Neutrophil (primary cell): ENCODE measurements around the gene LRRC63.

ENCODE experiments used
- H3K27ac ChIP-seq: fragments of 200-600 bp; sonication (generic); 2 replicates; pipeline ENCODE4 v1.5.1; 2016; ENCODE audit warnings: mild to moderate bottlenecking, moderate library complexity
- H3K27me3 ChIP-seq: fragments of 200-600 bp; sonication (generic); 2 replicates; pipeline ENCODE4 v1.6.0; 2016; ENCODE audit warnings: mild to moderate bottlenecking
- H3K36me3 ChIP-seq: fragments of 200-600 bp; sonication (generic); 2 replicates; pipeline ENCODE4 v1.5.1; 2017
- H3K4me1 ChIP-seq, 2 experiments: fragments of 200-600 bp in 1 of 2; sonication (generic) in 1 of 2; 1 replicate in 1 of 2; 2 replicates in 1 of 2; pipeline versions ENCODE4 v1.5.1 to v1.6.1; 2013 to 2016; ENCODE audit warnings: low read depth in 1 of 2, low read length in 1 of 2, mild to moderate bottlenecking in 1 of 2, moderate library complexity in 1 of 2; ENCODE audit not compliant: control insufficient read depth in 1 of 2, insufficient read depth in 1 of 2
- H3K4me3 ChIP-seq, 2 experiments: fragments of 200-600 bp in 1 of 2; sonication (generic) in 1 of 2; 1 replicate in 1 of 2; 2 replicates in 1 of 2; pipeline ENCODE4 v1.5.1; 2013 to 2016; ENCODE audit warnings: low read depth in 1 of 2, low read length in 1 of 2, mild to moderate bottlenecking in 1 of 2, moderate library complexity in 1 of 2
- H3K9me3 ChIP-seq: fragments of 200-600 bp; sonication (generic); 2 replicates; pipeline ENCODE4 v1.5.1; 2016
- TF ChIP-seq, protein P1 (sequence below): fragments of 200-600 bp; sonication (generic); IDR thresholded peaks from 2 replicates; pipeline ENCODE4 v1.5.1; 2016; ENCODE audit warnings: antibody characterized with exemption

Gene LRRC63

GRCh38 chr13:46304546-46304945 lies 92.8 kb downstream of the LRRC63 start:
- Histone ChIP-seq H3K27ac (no peak overlapping the region), H3K27me3 (no peaks in the 10 kb centered on the region), H3K4me3 (no peak overlapping the region), H3K36me3 (no peaks in the 10 kb centered on the region), H3K9me3 (no peaks in the 10 kb centered on the region), H3K4me1 (peaks cover 10% of the 10 kb centered on the region in 2 experiments)
- TF ChIP-seq, protein P1, sequence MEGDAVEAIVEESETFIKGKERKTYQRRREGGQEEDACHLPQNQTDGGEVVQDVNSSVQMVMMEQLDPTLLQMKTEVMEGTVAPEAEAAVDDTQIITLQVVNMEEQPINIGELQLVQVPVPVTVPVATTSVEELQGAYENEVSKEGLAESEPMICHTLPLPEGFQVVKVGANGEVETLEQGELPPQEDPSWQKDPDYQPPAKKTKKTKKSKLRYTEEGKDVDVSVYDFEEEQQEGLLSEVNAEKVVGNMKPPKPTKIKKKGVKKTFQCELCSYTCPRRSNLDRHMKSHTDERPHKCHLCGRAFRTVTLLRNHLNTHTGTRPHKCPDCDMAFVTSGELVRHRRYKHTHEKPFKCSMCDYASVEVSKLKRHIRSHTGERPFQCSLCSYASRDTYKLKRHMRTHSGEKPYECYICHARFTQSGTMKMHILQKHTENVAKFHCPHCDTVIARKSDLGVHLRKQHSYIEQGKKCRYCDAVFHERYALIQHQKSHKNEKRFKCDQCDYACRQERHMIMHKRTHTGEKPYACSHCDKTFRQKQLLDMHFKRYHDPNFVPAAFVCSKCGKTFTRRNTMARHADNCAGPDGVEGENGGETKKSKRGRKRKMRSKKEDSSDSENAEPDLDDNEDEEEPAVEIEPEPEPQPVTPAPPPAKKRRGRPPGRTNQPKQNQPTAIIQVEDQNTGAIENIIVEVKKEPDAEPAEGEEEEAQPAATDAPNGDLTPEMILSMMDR, result no peak

DNA sequence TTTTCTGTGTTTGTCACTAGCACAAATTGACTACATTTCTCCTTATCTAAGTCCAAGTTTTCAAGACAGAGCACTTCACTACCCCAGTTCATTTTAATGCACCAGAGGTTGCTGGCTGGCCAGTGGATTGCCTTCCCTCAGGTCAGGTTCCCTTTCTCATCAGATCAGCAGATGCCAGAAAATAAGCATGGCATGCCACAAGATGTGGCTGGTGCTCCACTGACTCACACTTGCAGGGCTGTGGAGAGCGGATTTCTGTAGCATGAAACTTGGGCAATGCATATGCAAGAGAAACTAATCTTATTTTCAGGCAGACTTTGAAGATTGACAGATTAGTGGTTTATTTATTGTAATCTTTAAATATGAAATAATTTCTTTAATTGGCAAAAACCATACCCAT lies 95.8 kb downstream of the LRRC63 start:
- Histone ChIP-seq H3K9me3 (no peaks in the 10 kb centered on the region), H3K36me3 (no peaks in the 10 kb centered on the region), H3K27me3 (no peaks in the 10 kb centered on the region), H3K4me3 (no peak overlapping the region), H3K4me1 (peaks cover 10 to 13% of the 10 kb centered on the region in 2 experiments), H3K27ac (no peak overlapping the region)
- TF ChIP-seq, protein P1, result no peak

- Histone ChIP-seq H3K4me1 (peaks cover 19 to 22% of the 10 kb centered on the region in 2 experiments), H3K27ac (no peak overlapping the region), H3K9me3 (no peaks in the 10 kb centered on the region), H3K36me3 (no peaks in the 10 kb centered on the region), H3K27me3 (no peaks in the 10 kb centered on the region), H3K4me3 (no peak overlapping the region)
- TF ChIP-seq, protein P1, result no peak
Observed at GRCh38 chr13:46310066-46310465, 98.3 kb downstream of the LRRC63 start.

DNA sequence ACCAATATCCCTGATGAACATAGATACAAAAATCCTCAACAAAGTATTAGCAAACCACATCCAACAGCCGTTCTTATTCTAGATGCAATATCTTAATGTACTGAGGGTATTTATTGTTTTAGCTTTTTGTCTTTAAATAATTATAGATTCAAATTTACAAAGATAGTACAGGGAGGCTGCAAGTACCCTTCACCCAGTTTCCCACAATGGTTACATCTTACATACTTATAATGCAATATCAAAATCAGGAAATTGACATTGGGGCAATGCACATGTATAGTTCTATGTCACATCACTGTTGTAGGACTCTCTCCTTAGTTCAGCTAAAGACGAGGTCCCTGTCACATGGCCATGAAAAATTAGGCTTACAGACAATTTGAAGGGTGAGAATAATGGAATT lies 99.5 kb downstream of the LRRC63 start:
- Histone ChIP-seq H3K4me1 (peaks cover 19 to 22% of the 10 kb centered on the region in 2 experiments), H3K27ac (no peak overlapping the region), H3K27me3 (no peaks in the 10 kb centered on the region), H3K9me3 (no peaks in the 10 kb centered on the region), H3K36me3 (no peaks in the 10 kb centered on the region), H3K4me3 (no peak overlapping the region)
- TF ChIP-seq, protein P1, result no peak

DNA sequence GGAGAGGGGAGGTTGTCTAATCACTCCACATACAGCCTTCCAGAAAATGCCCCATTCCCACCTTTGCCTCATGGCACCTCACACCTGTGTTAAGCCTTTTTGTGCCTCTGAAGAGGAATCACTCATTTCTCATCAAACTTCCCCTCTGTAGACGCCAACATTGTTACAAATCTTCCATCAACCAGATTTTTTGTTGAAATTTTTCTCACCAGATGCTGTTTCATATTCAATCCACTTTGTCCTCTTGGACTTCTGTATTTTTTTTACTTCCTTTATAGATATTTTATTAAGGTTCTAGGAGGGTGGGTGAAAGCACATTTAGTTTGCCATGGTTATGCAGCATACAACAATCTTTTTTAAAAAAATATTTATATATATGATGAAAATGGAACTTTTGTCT lies 101.3 kb downstream of the LRRC63 start:
- no peak overlapping the region for H3K4me3 ChIP-seq
- no peaks in the 10 kb centered on the region for H3K27me3 ChIP-seq
- peak overlapping the region; percentile 51 for H3K27ac ChIP-seq
- H3K4me1 ChIP-seq, result peaks cover 19 to 22% of the 10 kb centered on the region in 2 experiments
- H3K9me3 ChIP-seq, result no peaks in the 10 kb centered on the region
- H3K36me3 ChIP-seq, result no peaks in the 10 kb centered on the region
- TF ChIP-seq, protein P1, result no peak
